GM23338 (cell line): ENCODE data around the gene RALY. TPM values are rescaled to one million over a fixed set of nuclear protein-coding genes. Genes with fewer than 3 reads are reported as not detected.
"Not testable (repeated sequence)": the region's sequence is repeated elsewhere in the genome, so short reads cannot be mapped to it uniquely, and the experiment has no call there.

ENCODE experiments used
- ATAC-seq: fragments of 200-7000 bp; cut with Tn5 transposase; 3 replicates; pipeline ENCODE4 v1.9.1; 2020
- DNase-seq: peaks from one replicate; pipeline ENCODE4 v3.0.0-alpha.2; 2015; ENCODE audit warnings: low spot score
- H2AFZ ChIP-seq: fragments of 200-600 bp; sonication (generic); 2 replicates; pipeline ENCODE4 v1.8.0; 2016; ENCODE audit warnings: antibody characterized with exemption, mild to moderate bottlenecking, moderate library complexity
- H3F3A ChIP-seq: fragments of 200-600 bp; sonication (generic); replicated peaks from 2 replicates; pipeline ENCODE4 v1.8.0; 2017; ENCODE audit warnings: antibody characterized with exemption, mixed run types, low read depth
- H3K27ac ChIP-seq: fragments of 200-600 bp; sonication (generic); 2 replicates; pipeline ENCODE4 v1.6.1; 2016; ENCODE audit warnings: low read depth
- H3K27me3 ChIP-seq: fragments of 200-600 bp; sonication (generic); 2 replicates; pipeline ENCODE4 v1.8.0; 2016; ENCODE audit warnings: mild to moderate bottlenecking, mixed run types, moderate library complexity; ENCODE audit not compliant: insufficient read depth
- H3K36me3 ChIP-seq: fragments of 200-600 bp; sonication (generic); 2 replicates; pipeline ENCODE4 v1.8.0; 2016; ENCODE audit warnings: mild to moderate bottlenecking; ENCODE audit not compliant: insufficient read depth
- H3K4me1 ChIP-seq: fragments of 200-600 bp; sonication (generic); 2 replicates; pipeline ENCODE4 v1.8.0; 2016; ENCODE audit warnings: mild to moderate bottlenecking, moderate library complexity; ENCODE audit not compliant: insufficient read depth
- H3K4me2 ChIP-seq: fragments of 200-600 bp; sonication (generic); 2 replicates; pipeline ENCODE4 v1.7.1; 2017; ENCODE audit warnings: mixed run types
- H3K4me3 ChIP-seq: fragments of 200-600 bp; sonication (generic); 2 replicates; pipeline ENCODE4 v1.6.1; 2016; ENCODE audit warnings: mixed run types
- H3K79me2 ChIP-seq: fragments of 200-600 bp; sonication (generic); replicated peaks from 2 replicates; pipeline ENCODE4 v1.8.0; 2017; ENCODE audit warnings: mild to moderate bottlenecking; ENCODE audit not compliant: insufficient read depth
- H3K9me2 ChIP-seq: fragments of 200-600 bp; sonication (generic); 2 replicates; pipeline ENCODE4 v1.8.0; 2017; ENCODE audit not compliant: insufficient read depth
- H4K20me1 ChIP-seq: fragments of 200-600 bp; sonication (generic); replicated peaks from 2 replicates; pipeline ENCODE4 v1.8.0; 2017; ENCODE audit warnings: mild to moderate bottlenecking; ENCODE audit not compliant: insufficient read depth
- H3K27ac Mint-ChIP-seq: 2 replicates; pipeline ENCODE4 v1.8.0; 2020; ENCODE audit warnings: inconsistent platforms, mild to moderate bottlenecking, moderate library complexity, mixed read lengths
- H3K27me3 Mint-ChIP-seq: 3 replicates; pipeline ENCODE4 v1.8.0; 2022; ENCODE audit warnings: low read depth, mild to moderate bottlenecking, moderate library complexity, mixed read lengths, inconsistent platforms; ENCODE audit not compliant: insufficient read depth, poor library complexity
- H3K36me3 Mint-ChIP-seq: 3 replicates; pipeline ENCODE4 v1.8.0; 2021; ENCODE audit warnings: low read depth, mild to moderate bottlenecking, inconsistent platforms, moderate library complexity, mixed read lengths
- H3K4me1 Mint-ChIP-seq: 3 replicates; pipeline ENCODE4 v1.8.0; 2020; ENCODE audit warnings: mild to moderate bottlenecking, inconsistent platforms, mixed read lengths
- H3K4me3 Mint-ChIP-seq: 3 replicates; pipeline ENCODE4 v1.8.0; 2021; ENCODE audit warnings: moderate library complexity, mild to moderate bottlenecking, inconsistent platforms, mixed read lengths
- H3K9me3 Mint-ChIP-seq: 3 replicates; pipeline ENCODE4 v1.8.0; 2020; ENCODE audit warnings: moderate library complexity, mild to moderate bottlenecking, inconsistent platforms, mixed read lengths
- CREB1 ChIP-seq: fragments of 250-450 bp; sonication (Bioruptor Pico); IDR thresholded peaks from 2 replicates; pipeline ENCODE4 v1.5.0; 2020; ENCODE audit warnings: low read depth, mild to moderate bottlenecking, moderate library complexity
- EZH2phosphoT487 ChIP-seq: fragments of 200-600 bp; sonication (generic); IDR thresholded peaks from one replicate; pipeline ENCODE4 v1.8.1; 2018; ENCODE audit warnings: antibody characterized with exemption; ENCODE audit not compliant: unreplicated experiment
- JUNB ChIP-seq: IDR thresholded peaks from one replicate; pipeline ENCODE4 v1.6.1; 2016; ENCODE audit warnings: antibody characterized with exemption; ENCODE audit not compliant: unreplicated experiment
- POLR2AphosphoS5 ChIP-seq: IDR thresholded peaks from 2 replicates; pipeline ENCODE4 v1.6.1; 2016; ENCODE audit warnings: antibody characterized with exemption, low read depth
- ZNF114 ChIP-seq: fragments of 250-450 bp; sonication (Bioruptor Pico); IDR thresholded peaks from 2 replicates; pipeline ENCODE4 v1.5.0; 2020; ENCODE audit warnings: mild to moderate bottlenecking, moderate library complexity
- polyA plus RNA-seq: library from polyadenylated mRNA; unstranded; fragments of >200 nt; fragmentation: Nextera tagmentation; extraction: Ambion mirVana; gene quantifications from 2 replicates; pipeline ENCODE4 v1.2.1, GENCODE V29; 2016
- total RNA-seq: library from RNA; depleted of rRNA; stranded (reverse); fragments of >200 nt; shearing (Covaris generic); gene quantifications from 2 replicates; pipeline ENCODE4 v1.2.3, GENCODE V29; 2014
- TF ChIP-seq, protein P1 (sequence below), 2 experiments: fragments of 200-600 bp in 1 of 2; sonication (generic) in 1 of 2; conservative IDR thresholded peaks; 2 replicates each; pipeline versions ENCODE4 v1.5.1 to v1.6.1; 2016 to 2017; ENCODE audit warnings: antibody characterized with exemption in 2 of 2, low read depth in 2 of 2, mild to moderate bottlenecking in 2 of 2, moderate library complexity in 1 of 2
- TF ChIP-seq, protein P2 (sequence below): fragments of 250-450 bp; sonication (Bioruptor Pico); IDR thresholded peaks from 2 replicates; pipeline ENCODE4 v1.5.0; 2020; ENCODE audit warnings: mild to moderate bottlenecking, moderate library complexity

RALY gene
- total and polyA plus RNA-seq, 2 experiments from 2014 or later, result 144 to 167 TPM

DNA sequence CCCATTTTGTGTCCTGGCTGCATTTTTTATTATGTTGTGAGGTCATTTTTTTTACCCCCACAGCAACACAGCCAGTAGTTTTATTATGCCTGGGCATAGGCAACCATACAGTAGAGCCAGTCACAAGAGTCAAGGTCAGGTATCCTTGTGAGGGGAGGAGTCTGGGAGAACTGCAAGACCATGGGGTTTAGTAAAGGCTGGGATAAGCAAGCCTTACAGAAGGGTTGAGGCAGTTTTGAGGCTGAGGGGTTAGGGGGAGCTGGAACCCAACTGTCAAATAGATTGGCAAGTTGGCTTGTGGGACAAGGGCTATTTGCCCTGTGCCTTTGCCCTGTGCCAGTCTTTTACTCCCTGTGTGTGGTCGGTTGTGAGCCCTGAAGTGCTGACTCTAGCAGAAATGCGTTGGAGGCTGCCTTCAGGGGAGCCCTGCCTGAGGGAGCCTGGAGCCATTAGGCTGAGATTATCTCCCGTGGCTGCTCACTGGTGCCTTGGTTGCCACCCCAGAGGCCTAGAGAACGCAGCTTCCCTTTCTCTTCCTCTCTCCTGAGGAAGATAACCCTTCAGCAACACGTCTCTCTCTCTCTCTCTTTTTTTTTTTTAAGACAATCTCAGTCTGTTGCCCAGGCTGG lies 31.1 kb downstream of the RALY start:
- Histone ChIP-seq H3F3A (no peaks in the 10 kb centered on the region), H3K4me1 (peaks cover 55% of the 10 kb centered on the region), H3K9me2 (no peaks in the 10 kb centered on the region), H3K36me3 (no peaks in the 10 kb centered on the region; the same call in 1 of the 2 replicates), H3K27me3 (no peaks in the 10 kb centered on the region), H3K27ac (peak overlapping the region; percentile 32), H3K4me3 (no peak overlapping the region), H2AFZ (no peak overlapping the region), H3K4me2 (0 out of 2 replicates have a peak overlapping the region, but pooled peaks have one; percentile 64), H4K20me1 (peaks cover 74% of the 10 kb centered on the region), H3K79me2 (peaks cover 98% of the 10 kb centered on the region)
- H3K36me3 Mint-ChIP-seq, result peaks cover 6% of the 10 kb centered on the region; the same call in 2 of the 3 replicates
- no peak for TF ChIP-seq JUNB
- no peak for TF ChIP-seq POLR2AphosphoS5
- TF ChIP-seq, protein P1, sequence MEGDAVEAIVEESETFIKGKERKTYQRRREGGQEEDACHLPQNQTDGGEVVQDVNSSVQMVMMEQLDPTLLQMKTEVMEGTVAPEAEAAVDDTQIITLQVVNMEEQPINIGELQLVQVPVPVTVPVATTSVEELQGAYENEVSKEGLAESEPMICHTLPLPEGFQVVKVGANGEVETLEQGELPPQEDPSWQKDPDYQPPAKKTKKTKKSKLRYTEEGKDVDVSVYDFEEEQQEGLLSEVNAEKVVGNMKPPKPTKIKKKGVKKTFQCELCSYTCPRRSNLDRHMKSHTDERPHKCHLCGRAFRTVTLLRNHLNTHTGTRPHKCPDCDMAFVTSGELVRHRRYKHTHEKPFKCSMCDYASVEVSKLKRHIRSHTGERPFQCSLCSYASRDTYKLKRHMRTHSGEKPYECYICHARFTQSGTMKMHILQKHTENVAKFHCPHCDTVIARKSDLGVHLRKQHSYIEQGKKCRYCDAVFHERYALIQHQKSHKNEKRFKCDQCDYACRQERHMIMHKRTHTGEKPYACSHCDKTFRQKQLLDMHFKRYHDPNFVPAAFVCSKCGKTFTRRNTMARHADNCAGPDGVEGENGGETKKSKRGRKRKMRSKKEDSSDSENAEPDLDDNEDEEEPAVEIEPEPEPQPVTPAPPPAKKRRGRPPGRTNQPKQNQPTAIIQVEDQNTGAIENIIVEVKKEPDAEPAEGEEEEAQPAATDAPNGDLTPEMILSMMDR (conservative IDR thresholded peaks at IDR 0.05; ENCODE audit: low read depth in 2 of 2), result no peak
- no peak for TF ChIP-seq CREB1 (CRISPR knock-in tag)
- H3K4me1 Mint-ChIP-seq, result peaks cover 48% of the 10 kb centered on the region
- DNase-seq (no peak), ATAC-seq (peak; percentile 58)
- H3K4me3 Mint-ChIP-seq, result no peak overlapping the region
- no peaks in the 10 kb centered on the region for H3K9me3 Mint-ChIP-seq
- H3K27ac Mint-ChIP-seq, result no peak overlapping the region
- peaks cover 15% of the 10 kb centered on the region for H3K27me3 Mint-ChIP-seq

DNA sequence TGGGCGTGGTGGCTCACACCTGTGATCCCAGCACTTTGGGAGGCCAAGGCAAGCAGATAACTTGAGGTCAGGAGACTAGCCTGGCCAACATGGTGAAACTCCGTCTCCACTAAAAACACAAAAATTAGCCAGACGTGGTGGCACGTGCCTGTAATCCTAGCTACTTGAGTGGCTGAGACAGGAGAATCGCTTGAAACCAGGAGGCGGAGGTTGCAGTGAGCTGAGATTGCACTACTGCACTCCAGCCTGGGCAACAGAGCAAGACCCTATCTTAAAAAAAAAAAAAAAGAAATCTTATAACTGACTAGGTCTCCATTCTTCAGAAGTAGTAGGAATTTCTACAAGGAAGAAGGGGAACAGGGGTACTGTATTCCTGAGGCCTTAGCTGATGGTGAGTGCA lies 34.3 kb downstream of the RALY start:
- DNase-seq, H3K36me3 Mint-ChIP-seq, H3K9me2 ChIP-seq, ATAC-seq, H3K4me3 ChIP-seq, H2AFZ ChIP-seq, H3K27ac Mint-ChIP-seq, H3F3A ChIP-seq, H3K4me3 Mint-ChIP-seq, H3K4me2 ChIP-seq, H3K27me3 ChIP-seq, H3K27ac ChIP-seq, H3K9me3 Mint-ChIP-seq, H3K36me3 ChIP-seq: not testable (repeated sequence)
- H4K20me1 ChIP-seq, result peaks cover 64% of the 10 kb centered on the region
- peaks cover 13% of the 10 kb centered on the region for H3K27me3 Mint-ChIP-seq
- H3K4me1 Mint-ChIP-seq, result peaks cover 64% of the 10 kb centered on the region
- H3K4me1 ChIP-seq, result peaks cover 65% of the 10 kb centered on the region
- H3K79me2 ChIP-seq, result peaks cover 94% of the 10 kb centered on the region

DNA sequence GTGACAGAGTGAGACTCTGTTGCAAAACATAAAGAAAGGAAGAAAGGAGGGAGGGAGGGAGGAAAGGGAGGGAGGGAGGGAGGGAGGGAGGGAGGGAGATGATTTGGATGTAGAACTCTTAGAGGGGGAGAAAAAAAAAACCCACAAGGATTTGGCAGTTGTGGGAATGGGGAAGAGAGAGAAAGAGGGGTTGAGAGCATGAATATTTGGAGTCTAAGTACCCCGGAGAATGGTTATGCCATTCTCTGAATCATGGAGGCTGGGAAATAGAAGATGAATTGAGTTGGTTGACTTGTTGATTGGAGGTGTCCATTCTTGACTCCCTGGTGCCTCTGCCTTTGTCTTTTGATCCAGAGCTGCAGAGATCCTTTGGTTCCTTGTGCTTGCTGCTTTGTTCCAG lies 35.7 kb downstream of the RALY start:
- Histone ChIP-seq H3K9me2 (no peaks in the 10 kb centered on the region), H3K36me3 (peaks cover 6% of the 10 kb centered on the region; the same call in 1 of the 2 replicates), H3K4me2 (peak overlapping the region; percentile 48), H4K20me1 (peaks cover 55% of the 10 kb centered on the region), H3K27ac (peak overlapping the region; percentile 84; the same call in 1 of the 2 replicates), H3K4me1 (peaks cover 56% of the 10 kb centered on the region), H3K4me3 (no peak overlapping the region), H3K79me2 (peaks cover 88% of the 10 kb centered on the region), H3K27me3 (no peaks in the 10 kb centered on the region), H2AFZ (no peak overlapping the region), H3F3A (no peaks in the 10 kb centered on the region)
- Mint-ChIP-seq H3K4me1 (peaks cover 63% of the 10 kb centered on the region), H3K27me3 (peaks cover 13% of the 10 kb centered on the region), H3K27ac (no peak overlapping the region), H3K4me3 (no peak overlapping the region), H3K36me3 (peaks cover 11% of the 10 kb centered on the region; the same call in 1 of the 3 replicates), H3K9me3 (no peaks in the 10 kb centered on the region)
- ATAC-seq (no peak), DNase-seq (no peak)
- no peak for TF ChIP-seq ZNF114 (CRISPR knock-in tag)
- TF ChIP-seq EZH2phosphoT487, result no peak
- TF ChIP-seq, protein P2, sequence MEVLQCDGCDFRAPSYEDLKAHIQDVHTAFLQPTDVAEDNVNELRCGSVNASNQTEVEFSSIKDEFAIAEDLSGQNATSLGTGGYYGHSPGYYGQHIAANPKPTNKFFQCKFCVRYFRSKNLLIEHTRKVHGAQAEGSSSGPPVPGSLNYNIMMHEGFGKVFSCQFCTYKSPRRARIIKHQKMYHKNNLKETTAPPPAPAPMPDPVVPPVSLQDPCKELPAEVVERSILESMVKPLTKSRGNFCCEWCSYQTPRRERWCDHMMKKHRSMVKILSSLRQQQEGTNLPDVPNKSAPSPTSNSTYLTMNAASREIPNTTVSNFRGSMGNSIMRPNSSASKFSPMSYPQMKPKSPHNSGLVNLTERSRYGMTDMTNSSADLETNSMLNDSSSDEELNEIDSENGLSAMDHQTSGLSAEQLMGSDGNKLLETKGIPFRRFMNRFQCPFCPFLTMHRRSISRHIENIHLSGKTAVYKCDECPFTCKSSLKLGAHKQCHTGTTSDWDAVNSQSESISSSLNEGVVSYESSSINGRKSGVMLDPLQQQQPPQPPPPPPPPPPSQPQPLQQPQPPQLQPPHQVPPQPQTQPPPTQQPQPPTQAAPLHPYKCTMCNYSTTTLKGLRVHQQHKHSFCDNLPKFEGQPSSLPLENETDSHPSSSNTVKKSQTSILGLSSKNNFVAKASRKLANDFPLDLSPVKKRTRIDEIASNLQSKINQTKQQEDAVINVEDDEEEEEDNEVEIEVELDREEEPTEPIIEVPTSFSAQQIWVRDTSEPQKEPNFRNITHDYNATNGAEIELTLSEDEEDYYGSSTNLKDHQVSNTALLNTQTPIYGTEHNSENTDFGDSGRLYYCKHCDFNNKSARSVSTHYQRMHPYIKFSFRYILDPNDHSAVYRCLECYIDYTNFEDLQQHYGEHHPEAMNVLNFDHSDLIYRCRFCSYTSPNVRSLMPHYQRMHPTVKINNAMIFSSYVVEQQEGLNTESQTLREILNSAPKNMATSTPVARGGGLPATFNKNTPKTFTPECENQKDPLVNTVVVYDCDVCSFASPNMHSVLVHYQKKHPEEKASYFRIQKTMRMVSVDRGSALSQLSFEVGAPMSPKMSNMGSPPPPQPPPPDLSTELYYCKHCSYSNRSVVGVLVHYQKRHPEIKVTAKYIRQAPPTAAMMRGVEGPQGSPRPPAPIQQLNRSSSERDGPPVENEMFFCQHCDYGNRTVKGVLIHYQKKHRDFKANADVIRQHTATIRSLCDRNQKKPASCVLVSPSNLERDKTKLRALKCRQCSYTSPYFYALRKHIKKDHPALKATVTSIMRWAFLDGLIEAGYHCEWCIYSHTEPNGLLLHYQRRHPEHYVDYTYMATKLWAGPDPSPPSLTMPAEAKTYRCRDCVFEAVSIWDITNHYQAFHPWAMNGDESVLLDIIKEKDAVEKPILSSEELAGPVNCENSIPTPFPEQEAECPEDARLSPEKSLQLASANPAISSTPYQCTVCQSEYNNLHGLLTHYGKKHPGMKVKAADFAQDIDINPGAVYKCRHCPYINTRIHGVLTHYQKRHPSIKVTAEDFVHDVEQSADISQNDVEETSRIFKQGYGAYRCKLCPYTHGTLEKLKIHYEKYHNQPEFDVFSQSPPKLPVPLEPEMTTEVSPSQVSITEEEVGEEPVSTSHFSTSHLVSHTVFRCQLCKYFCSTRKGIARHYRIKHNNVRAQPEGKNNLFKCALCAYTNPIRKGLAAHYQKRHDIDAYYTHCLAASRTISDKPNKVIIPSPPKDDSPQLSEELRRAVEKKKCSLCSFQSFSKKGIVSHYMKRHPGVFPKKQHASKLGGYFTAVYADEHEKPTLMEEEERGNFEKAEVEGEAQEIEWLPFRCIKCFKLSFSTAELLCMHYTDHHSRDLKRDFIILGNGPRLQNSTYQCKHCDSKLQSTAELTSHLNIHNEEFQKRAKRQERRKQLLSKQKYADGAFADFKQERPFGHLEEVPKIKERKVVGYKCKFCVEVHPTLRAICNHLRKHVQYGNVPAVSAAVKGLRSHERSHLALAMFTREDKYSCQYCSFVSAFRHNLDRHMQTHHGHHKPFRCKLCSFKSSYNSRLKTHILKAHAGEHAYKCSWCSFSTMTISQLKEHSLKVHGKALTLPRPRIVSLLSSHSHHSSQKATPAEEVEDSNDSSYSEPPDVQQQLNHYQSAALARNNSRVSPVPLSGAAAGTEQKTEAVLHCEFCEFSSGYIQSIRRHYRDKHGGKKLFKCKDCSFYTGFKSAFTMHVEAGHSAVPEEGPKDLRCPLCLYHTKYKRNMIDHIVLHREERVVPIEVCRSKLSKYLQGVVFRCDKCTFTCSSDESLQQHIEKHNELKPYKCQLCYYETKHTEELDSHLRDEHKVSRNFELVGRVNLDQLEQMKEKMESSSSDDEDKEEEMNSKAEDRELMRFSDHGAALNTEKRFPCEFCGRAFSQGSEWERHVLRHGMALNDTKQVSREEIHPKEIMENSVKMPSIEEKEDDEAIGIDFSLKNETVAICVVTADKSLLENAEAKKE, result no peak
